K562 (cell line): ENCODE measurements around the gene HMGB2. TPM values are rescaled to one million over a fixed set of nuclear protein-coding genes. Genes with fewer than 3 reads are reported as not detected.

ENCODE experiments used
- HDAC1 ChIP-seq, 2 experiments: fragments of 450-650 bp; IDR thresholded peaks; 2 replicates each; pipeline ENCODE4 v1.6.1; 2016 to 2017; ENCODE audit warnings: inconsistent platforms in 1 of 2, mild to moderate bottlenecking in 1 of 2, moderate library complexity in 1 of 2
- HDAC2 ChIP-seq: fragments of 450-650 bp; IDR thresholded peaks from 2 replicates; pipeline ENCODE4 v1.6.1; 2016; ENCODE audit warnings: mild to moderate bottlenecking
- HMG20A ChIP-seq: fragments of 450-650 bp; formaldehyde crosslinking; conservative IDR thresholded peaks from 2 replicates; pipeline ENCODE4 v1.4.0; 2020; ENCODE audit warnings: mild to moderate bottlenecking, mixed read lengths
- HNRNPUL1 ChIP-seq: fragments of 200-400 bp; formaldehyde crosslinking; IDR thresholded peaks from 2 replicates; pipeline ENCODE4 v1.6.1; 2017; ENCODE audit warnings: low read length
- KAT8 ChIP-seq: fragments of 450-650 bp; IDR thresholded peaks from 2 replicates; pipeline ENCODE4 v1.6.1; 2016; ENCODE audit warnings: low read depth, mild to moderate bottlenecking
- LARP7 ChIP-seq: fragments of 450-650 bp; IDR thresholded peaks from 2 replicates; pipeline ENCODE4 v1.6.1; 2016
- LCOR ChIP-seq: sonication (generic); formaldehyde crosslinking; IDR thresholded peaks from 2 replicates; pipeline ENCODE4 v1.8.0; 2022; ENCODE audit warnings: mild to moderate bottlenecking, missing genetic modification reagents
- NELFE ChIP-seq: IDR thresholded peaks from 2 replicates; pipeline ENCODE4 v1.6.1; 2011; ENCODE audit warnings: mild to moderate bottlenecking; ENCODE audit not compliant: insufficient read depth, insufficient read length
- NR4A1 ChIP-seq, 2 experiments: fragments of 250-450 bp in 1 of 2; fragments of 450-650 bp in 1 of 2; sonication (Bioruptor Pico) in 1 of 2; IDR thresholded peaks; 2 replicates each; pipeline versions ENCODE4 v1.4.0 to v1.6.1; 2016 to 2020; ENCODE audit warnings: mild to moderate bottlenecking in 2 of 2, missing compliant biosample characterization in 1 of 2, missing genetic modification characterization in 1 of 2, moderate library complexity in 1 of 2
- POU5F1 ChIP-seq: fragments of 150-350 bp; IDR thresholded peaks from 2 replicates; pipeline ENCODE4 v1.6.1; 2014; ENCODE audit warnings: borderline replicate concordance, low read length, low read depth, mild to moderate bottlenecking; ENCODE audit not compliant: partially characterized antibody
- SMARCE1 ChIP-seq: fragments of 450-650 bp; IDR thresholded peaks from 2 replicates; pipeline ENCODE4 v1.7.1; 2016; ENCODE audit warnings: mild to moderate bottlenecking
- SRSF9 ChIP-seq: fragments of 200-400 bp; formaldehyde crosslinking; IDR thresholded peaks from 2 replicates; pipeline ENCODE4 v1.6.1; 2017; ENCODE audit warnings: low read depth, low read length, borderline replicate concordance
- UBTF ChIP-seq, 2 experiments: IDR thresholded peaks; 2 replicates each; pipeline ENCODE4 v1.6.1; 2012; ENCODE audit warnings: improper control_type of control experiment in 2 of 2, low read depth in 2 of 2, low read length in 2 of 2, borderline replicate concordance in 1 of 2
- VEZF1 ChIP-seq: fragments of 200-800 bp; sonication (Bioruptor generic); IDR thresholded peaks from 2 replicates; pipeline ENCODE4 v1.6.1; 2017; ENCODE audit warnings: missing genetic modification characterization, missing compliant biosample characterization
- ZBTB49 ChIP-seq: sonication (generic); formaldehyde crosslinking; IDR thresholded peaks from 2 replicates; pipeline ENCODE4 v1.8.0; 2022; ENCODE audit warnings: missing genetic modification reagents, mild to moderate bottlenecking, borderline replicate concordance
- ZBTB9 ChIP-seq: fragments of 450-650 bp; formaldehyde crosslinking; IDR thresholded peaks from 2 replicates; pipeline ENCODE4 v1.4.0; 2020; ENCODE audit warnings: mild to moderate bottlenecking, moderate library complexity
- ZNF263 ChIP-seq: sonication (generic); formaldehyde crosslinking; IDR thresholded peaks from 2 replicates; pipeline ENCODE4 v1.8.0; 2022; ENCODE audit warnings: mild to moderate bottlenecking, missing genetic modification reagents, borderline replicate concordance
- polyA plus RNA-seq, 8 experiments: library from polyadenylated mRNA; depleted of rRNA in 4 of 8; stranded (reverse) in 5 of 8; unstranded in 3 of 8; fragments of >200 nt; fragmentation: Nextera tagmentation in 2 of 8; fragmentation: Illumina TruSeq in 1 of 8; extraction: Ambion mirVana in 2 of 8; extraction: Trizol in 1 of 8; gene quantifications; 2 replicates each; pipeline versions ENCODE4 v1.2.1 to v1.2.3, GENCODE V29; 2011 to 2014; ENCODE audit warnings: inconsistent platforms in 1 of 8, missing spikeins in 1 of 8
- total RNA-seq, 7 experiments: library from RNA; depleted of rRNA in 6 of 7; stranded (reverse); fragments of >200 nt in 6 of 7; fragmentation: Illumina TruSeq in 2 of 7; extraction: Trizol in 2 of 7; gene quantifications; 2 replicates each; pipeline versions ENCODE4 v1.2.1 to v1.2.3, GENCODE V29; 2011 to 2021; ENCODE audit warnings: low replicate concordance in 1 of 7

The HMGB2 gene
- total and polyA plus RNA-seq, 9 of the 15 experiments (the other 6 are each of a cell fraction or from before 2014, with no cell fraction given): 309 to 822 (median 626) TPM

- no peak for TF ChIP-seq POU5F1
- no peak for TF ChIP-seq KAT8
- peak; percentile 64 for TF ChIP-seq ZNF263 (CRISPR knock-in tag)
- TF ChIP-seq LARP7: no peak
- TF ChIP-seq HDAC2: 0 out of 2 replicates have a peak, but pooled peaks have one; percentile 23
- TF ChIP-seq LCOR (CRISPR knock-in tag): 0 out of 2 replicates have a peak, but pooled peaks have one; percentile 27
- no peak for TF ChIP-seq VEZF1
- 0 out of 4 replicates have a peak, but pooled peaks of 1 of the 2 experiments have one; percentile 53 for TF ChIP-seq HDAC1 (IDR thresholded peaks at IDR 0.05)
- no peak for TF ChIP-seq HMG20A (CRISPR knock-in tag)
- no peak for TF ChIP-seq ZBTB9 (CRISPR knock-in tag)
- no peak for TF ChIP-seq HNRNPUL1
- no peak for TF ChIP-seq SRSF9
- TF ChIP-seq NR4A1 (CRISPR knock-in tag; IDR thresholded peaks at IDR 0.05): 0 out of 2 replicates have a peak, but pooled peaks have one; percentile 32
- no peak for TF ChIP-seq NR4A1 (tag; IDR thresholded peaks at IDR 0.05)
- no peak for TF ChIP-seq ZBTB49 (CRISPR knock-in tag)
- TF ChIP-seq UBTF (IDR thresholded peaks at IDR 0.05; ENCODE audit: borderline replicate concordance in 1 of 2, low read depth in 2 of 2, low read length in 2 of 2): peak; percentile 73; a peak in 3 of 4 replicates
- no peak for TF ChIP-seq NELFE
- peak; percentile 38; the same call in 1 of the 2 replicates for TF ChIP-seq SMARCE1
These were observed 37.4 kb upstream of the HMGB2 start (continued) for GRCh38 chr4:173371292-173372192.
